ENCODE results near the gene TCFL5. TPM values are rescaled to one million over a fixed set of nuclear protein-coding genes. Genes with fewer than 3 reads are reported as not detected.

The TCFL5 gene
- total RNA-seq, 1 experiment from 2014 or later: 29.3 TPM

DNA sequence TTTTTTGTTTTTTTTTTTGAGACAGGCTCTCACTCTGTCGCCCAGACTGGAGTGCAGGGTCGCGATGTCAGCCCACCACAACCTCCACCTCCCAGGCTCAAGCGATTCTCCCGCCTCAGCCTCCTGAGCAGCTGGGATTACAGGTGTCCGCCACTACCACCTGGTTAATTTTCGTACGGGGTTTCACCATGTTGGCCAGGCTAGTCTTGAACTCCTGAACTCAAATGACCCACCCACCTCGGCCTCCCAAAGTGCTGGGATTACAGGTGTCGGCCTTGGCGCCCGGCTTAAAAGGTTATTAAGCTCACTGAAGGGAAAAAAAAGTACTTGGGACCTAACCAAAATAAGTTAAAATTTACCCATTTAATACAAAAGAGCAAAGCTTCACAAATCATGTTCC, 1.9 kb downstream of the TCFL5 start:
- peaks cover 23% of the 10 kb centered on the region for H3K79me2 ChIP-seq (ENCODE audit: low read depth)
- peak in 1 of 2 experiments; percentile 10 for DNase-seq
- H3K4me2 ChIP-seq: peak overlapping the region; percentile 76
- no peak overlapping the region for H2AFZ ChIP-seq
- H3K4me1 ChIP-seq (replicated peaks; ENCODE audit: insufficient read depth): peaks cover 16% of the 10 kb centered on the region
- 0 out of 2 replicates have a peak, but pooled peaks cover 4% of the 10 kb centered on the region for H3K36me3 ChIP-seq (ENCODE audit: low read depth)
- no peaks in the 10 kb centered on the region for H4K20me1 ChIP-seq (ENCODE audit: insufficient read depth)
- no peak for TF ChIP-seq EZH2 (IDR thresholded peaks at IDR 0.05; ENCODE audit: low read depth)
- TF ChIP-seq, protein P1, sequence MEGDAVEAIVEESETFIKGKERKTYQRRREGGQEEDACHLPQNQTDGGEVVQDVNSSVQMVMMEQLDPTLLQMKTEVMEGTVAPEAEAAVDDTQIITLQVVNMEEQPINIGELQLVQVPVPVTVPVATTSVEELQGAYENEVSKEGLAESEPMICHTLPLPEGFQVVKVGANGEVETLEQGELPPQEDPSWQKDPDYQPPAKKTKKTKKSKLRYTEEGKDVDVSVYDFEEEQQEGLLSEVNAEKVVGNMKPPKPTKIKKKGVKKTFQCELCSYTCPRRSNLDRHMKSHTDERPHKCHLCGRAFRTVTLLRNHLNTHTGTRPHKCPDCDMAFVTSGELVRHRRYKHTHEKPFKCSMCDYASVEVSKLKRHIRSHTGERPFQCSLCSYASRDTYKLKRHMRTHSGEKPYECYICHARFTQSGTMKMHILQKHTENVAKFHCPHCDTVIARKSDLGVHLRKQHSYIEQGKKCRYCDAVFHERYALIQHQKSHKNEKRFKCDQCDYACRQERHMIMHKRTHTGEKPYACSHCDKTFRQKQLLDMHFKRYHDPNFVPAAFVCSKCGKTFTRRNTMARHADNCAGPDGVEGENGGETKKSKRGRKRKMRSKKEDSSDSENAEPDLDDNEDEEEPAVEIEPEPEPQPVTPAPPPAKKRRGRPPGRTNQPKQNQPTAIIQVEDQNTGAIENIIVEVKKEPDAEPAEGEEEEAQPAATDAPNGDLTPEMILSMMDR (conservative IDR thresholded peaks at IDR 0.05): no peak
- H3K9me3 ChIP-seq (ENCODE audit: insufficient read depth, low read depth): no peaks in the 10 kb centered on the region
- no peaks in the 10 kb centered on the region for H3K27me3 ChIP-seq (ENCODE audit: insufficient read depth, low read depth)
- peak overlapping the region; percentile 54; the same call in 1 of the 2 replicates for H3K4me3 ChIP-seq
- no peak overlapping the region for H3K27ac ChIP-seq
- ChIA-PET CTCF (interaction anchor here (0.7 kb wide), 1 partner anchor 17 kb away, joined by 13 read pairs; no protein-coding TSS in a partner anchor), POLR2A (ENCODE audit: unreplicated experiment) (no interaction called here)
- intact Hi-C loops (cut with micrococcal nuclease; ENCODE audit: unreplicated experiment): loop anchor here (5.0 kb wide), 1 partner anchor 78 kb away; the partner anchor contains the start of gene GID8
- H3K9me2 ChIP-seq (ENCODE audit: insufficient read depth): no peaks in the 10 kb centered on the region
- peaks cover 21% of the 10 kb centered on the region for H3F3A ChIP-seq (ENCODE audit: insufficient read depth, low read depth)
- TSS peak; percentile 39 for BruUV-seq (replicated peaks)

DNA sequence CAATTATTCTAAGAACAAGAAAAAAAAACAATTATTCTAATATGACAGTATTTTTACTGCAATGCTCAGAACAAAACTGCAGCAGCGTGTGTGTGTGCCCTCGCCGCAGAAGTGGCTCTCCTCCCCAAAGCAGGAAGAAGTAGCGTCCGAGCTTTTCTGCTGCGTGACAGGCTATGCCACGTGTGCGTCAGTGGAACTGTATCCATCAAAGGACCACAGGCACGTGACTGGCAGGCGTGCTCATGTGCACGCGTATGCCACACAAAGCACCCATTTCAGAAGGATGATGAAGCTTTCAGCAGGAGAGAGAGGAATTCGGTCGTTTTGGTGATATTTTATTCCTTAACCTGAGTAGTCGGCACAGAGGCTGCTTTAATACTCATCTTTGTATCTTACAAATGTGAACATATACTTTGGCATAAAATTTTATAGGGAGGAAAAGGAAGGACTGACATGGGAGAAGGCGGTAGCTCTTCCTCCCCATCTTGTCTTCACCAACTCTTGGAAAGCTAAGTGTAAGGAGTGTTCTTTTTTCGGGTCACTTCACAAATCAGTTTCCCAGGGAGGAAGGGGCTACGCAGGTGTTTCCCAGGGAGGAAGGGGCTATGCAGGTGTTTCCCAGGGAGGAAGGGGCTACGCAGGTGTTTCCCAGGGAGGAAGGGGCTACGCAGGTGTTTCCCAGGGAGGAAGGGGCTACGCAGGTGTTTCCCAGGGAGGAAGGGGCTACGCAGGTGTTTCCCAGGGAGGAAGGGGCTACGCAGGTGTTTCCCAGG, 3.4 kb downstream of the TCFL5 start:
- peaks cover 23% of the 10 kb centered on the region for H3K79me2 ChIP-seq (ENCODE audit: low read depth)
- peaks cover 15% of the 10 kb centered on the region; the same call in 1 of the 2 replicates for H3F3A ChIP-seq (ENCODE audit: insufficient read depth, low read depth)
- H3K27ac ChIP-seq: no peak overlapping the region
- no peaks in the 10 kb centered on the region for H3K27me3 ChIP-seq (ENCODE audit: insufficient read depth, low read depth)
- intact Hi-C loops (cut with micrococcal nuclease; ENCODE audit: unreplicated experiment): no loop called here
- 0 out of 2 replicates have a peak, but pooled peaks cover 9% of the 10 kb centered on the region for H3K36me3 ChIP-seq (ENCODE audit: low read depth)
- ChIA-PET POLR2A (ENCODE audit: unreplicated experiment) (interaction anchor here (0.7 kb wide), 1 partner anchor 35 kb away, joined by 9 read pairs; no protein-coding TSS in a partner anchor), CTCF (no interaction called here)
- BruUV-seq (replicated peaks): no TSS peak
- no peak overlapping the region for H2AFZ ChIP-seq
- no peak overlapping the region for H3K4me2 ChIP-seq
- DNase-seq: no peak
- no peaks in the 10 kb centered on the region for H4K20me1 ChIP-seq (ENCODE audit: insufficient read depth)
- no peak overlapping the region for H3K4me3 ChIP-seq
- peaks cover 16% of the 10 kb centered on the region for H3K4me1 ChIP-seq (replicated peaks; ENCODE audit: insufficient read depth)
- no peak for TF ChIP-seq EZH2 (IDR thresholded peaks at IDR 0.05; ENCODE audit: low read depth)
- TF ChIP-seq, protein P1 (conservative IDR thresholded peaks at IDR 0.05): no peak
- no peaks in the 10 kb centered on the region for H3K9me2 ChIP-seq (ENCODE audit: insufficient read depth)
- no peaks in the 10 kb centered on the region for H3K9me3 ChIP-seq (ENCODE audit: insufficient read depth, low read depth)

DNA sequence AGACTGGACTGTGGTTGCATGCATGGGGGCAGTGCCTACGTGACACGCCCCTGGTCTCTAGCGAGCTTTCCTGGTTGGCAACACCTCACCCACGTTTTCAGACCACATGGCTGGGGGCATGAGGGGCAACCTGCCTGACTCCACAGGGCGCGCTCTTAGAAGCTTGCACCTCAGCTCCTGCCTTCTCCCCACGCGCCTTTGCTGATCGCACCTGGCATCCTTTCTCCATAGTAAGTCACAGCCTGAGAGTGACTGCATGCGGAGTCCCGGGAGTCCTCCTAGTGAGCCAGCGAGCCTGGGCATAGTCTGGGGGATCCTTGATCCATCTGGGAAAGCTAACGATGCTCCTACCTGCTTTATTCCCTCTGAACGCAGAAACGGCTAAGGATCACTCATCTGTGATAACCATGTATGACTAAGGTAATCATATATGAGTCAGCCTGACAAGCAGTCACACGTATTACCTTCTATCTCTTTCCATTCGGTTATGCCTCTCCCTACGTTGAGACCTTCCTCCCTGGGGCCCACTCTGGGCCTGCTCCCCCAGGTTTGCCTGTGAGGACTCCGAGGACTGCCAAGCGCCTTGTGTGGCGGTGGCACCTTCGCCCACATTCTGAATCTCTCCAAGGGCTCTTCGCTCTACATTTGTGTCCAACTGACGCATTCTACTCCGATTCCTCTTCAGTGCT, 4.5 kb downstream of the TCFL5 start:
- Histone ChIP-seq H3K9me2 (ENCODE audit: insufficient read depth) (no peaks in the 10 kb centered on the region), H3K27me3 (ENCODE audit: insufficient read depth, low read depth) (no peaks in the 10 kb centered on the region), H3K4me2 (no peak overlapping the region), H3K27ac (no peak overlapping the region), H3K4me3 (no peak overlapping the region), H3K4me1 (replicated peaks; ENCODE audit: insufficient read depth) (peaks cover 13% of the 10 kb centered on the region), H3F3A (ENCODE audit: insufficient read depth, low read depth) (0 out of 2 replicates have a peak, but pooled peaks cover 4% of the 10 kb centered on the region), H4K20me1 (ENCODE audit: insufficient read depth) (no peaks in the 10 kb centered on the region), H2AFZ (no peak overlapping the region), H3K79me2 (ENCODE audit: low read depth) (peaks cover 23% of the 10 kb centered on the region), H3K9me3 (ENCODE audit: insufficient read depth, low read depth) (no peaks in the 10 kb centered on the region), H3K36me3 (ENCODE audit: low read depth) (0 out of 2 replicates have a peak, but pooled peaks cover 9% of the 10 kb centered on the region)
- intact Hi-C loops (cut with micrococcal nuclease; ENCODE audit: unreplicated experiment): no loop called here
- DNase-seq: peak in 1 of 2 experiments; percentile 26
- TF ChIP-seq EZH2 (IDR thresholded peaks at IDR 0.05; ENCODE audit: low read depth): no peak
- TF ChIP-seq, protein P1 (conservative IDR thresholded peaks at IDR 0.05): no peak
- ChIA-PET POLR2A (ENCODE audit: unreplicated experiment) (interaction anchor here (0.6 kb wide), 1 partner anchor 12 kb away, joined by 9 read pairs; no protein-coding TSS in a partner anchor), CTCF (no interaction called here)
- BruUV-seq (replicated peaks): no TSS peak
